Neuronal stem cell (in vitro differentiated cells): ENCODE measurements around the gene PIGK.

Experiments used
- DNase-seq: peaks from one replicate; pipeline ENCODE4 v3.0.0-alpha.2; 2013; ENCODE audit warnings: low spot score
- H2AFZ ChIP-seq: one replicate; pipeline ENCODE4 v1.6.1; 2013; ENCODE audit warnings: mild to moderate bottlenecking, low read length, inconsistent platforms
- H2AK5ac ChIP-seq: 2 replicates; pipeline ENCODE4 v1.6.1; 2013; ENCODE audit warnings: low read depth, mild to moderate bottlenecking, inconsistent platforms, low read length, moderate library complexity, mixed read lengths
- H2BK120ac ChIP-seq: 2 replicates; pipeline ENCODE4 v1.6.1; 2013; ENCODE audit warnings: low read depth, mild to moderate bottlenecking, inconsistent platforms, low read length, moderate library complexity, mixed read lengths
- H2BK12ac ChIP-seq: one replicate; pipeline ENCODE4 v1.6.1; 2013; ENCODE audit warnings: low read length, inconsistent platforms
- H2BK15ac ChIP-seq: 2 replicates; pipeline ENCODE4 v1.6.1; 2013; ENCODE audit warnings: mild to moderate bottlenecking, low read length, inconsistent platforms, mixed read lengths
- H2BK5ac ChIP-seq: one replicate; pipeline ENCODE4 v1.6.1; 2013; ENCODE audit warnings: inconsistent platforms, mild to moderate bottlenecking, low read length, moderate library complexity
- H3K14ac ChIP-seq: one replicate; pipeline ENCODE4 v1.6.1; 2013; ENCODE audit warnings: low read length, inconsistent platforms
- H3K18ac ChIP-seq: 2 replicates; pipeline ENCODE4 v1.6.1; 2013; ENCODE audit warnings: low read length, inconsistent platforms
- H3K23ac ChIP-seq: 2 replicates; pipeline ENCODE4 v1.6.1; 2013; ENCODE audit warnings: low read depth, mild to moderate bottlenecking, mixed read lengths, low read length, inconsistent platforms; ENCODE audit not compliant: poor library complexity
- H3K27ac ChIP-seq: replicated peaks from 3 replicates; pipeline ENCODE4 v1.5.1; 2013; ENCODE audit warnings: low read length, inconsistent platforms
- H3K27me3 ChIP-seq, 3 experiments: 2 replicates each; pipeline ENCODE4 v1.6.1; 2013; ENCODE audit warnings: low read length in 3 of 3, mild to moderate bottlenecking in 2 of 3, inconsistent platforms in 1 of 3, low read depth in 1 of 3, mixed read lengths in 1 of 3, moderate library complexity in 1 of 3; ENCODE audit not compliant: control insufficient read depth in 3 of 3, insufficient read depth in 3 of 3
- H3K36me3 ChIP-seq, 2 donors: replicated peaks in 1 of 2; 2 replicates each; pipeline ENCODE4 v1.6.1; 2013; ENCODE audit warnings: low read length in 2 of 2; ENCODE audit not compliant: control insufficient read depth in 2 of 2, insufficient read depth in 2 of 2
- H3K4ac ChIP-seq: 2 replicates; pipeline ENCODE4 v1.6.1; 2013; ENCODE audit warnings: inconsistent platforms, mild to moderate bottlenecking, low read length, moderate library complexity
- H3K4me1 ChIP-seq, 2 donors: 1 replicate in 1 of 2; 2 replicates in 1 of 2; pipeline ENCODE4 v1.6.1; 2013; ENCODE audit warnings: low read length in 2 of 2, low read depth in 1 of 2; ENCODE audit not compliant: control insufficient read depth in 2 of 2, insufficient read depth in 1 of 2
- H3K4me2 ChIP-seq: one replicate; pipeline ENCODE4 v1.6.1; 2013; ENCODE audit warnings: mild to moderate bottlenecking, low read length, inconsistent platforms; ENCODE audit not compliant: insufficient read depth, poor library complexity, severe bottlenecking
- H3K4me3 ChIP-seq, 2 donors: 2 replicates each; pipeline ENCODE4 v1.5.1; 2013; ENCODE audit warnings: low read length in 2 of 2, mild to moderate bottlenecking in 2 of 2, inconsistent platforms in 1 of 2, moderate library complexity in 1 of 2
- H3K79me1 ChIP-seq: one replicate; pipeline ENCODE4 v1.6.1; 2013; ENCODE audit warnings: low read depth, mild to moderate bottlenecking, inconsistent platforms, low read length, moderate library complexity
- H3K9ac ChIP-seq: one replicate; pipeline ENCODE4 v1.6.1; 2013; ENCODE audit warnings: mild to moderate bottlenecking, low read depth, low read length, inconsistent platforms; ENCODE audit not compliant: poor library complexity
- H3K9me3 ChIP-seq, 2 donors: replicated peaks in 1 of 2; 2 replicates each; pipeline versions ENCODE3 to v1.6.1; 2013; ENCODE audit warnings: low read length in 2 of 2, mild to moderate bottlenecking in 2 of 2, inconsistent platforms in 1 of 2, low read depth in 1 of 2, mixed read lengths in 1 of 2, moderate library complexity in 1 of 2; ENCODE audit not compliant: control insufficient read depth in 2 of 2, insufficient read depth in 1 of 2
- H4K8ac ChIP-seq: one replicate; pipeline ENCODE4 v1.6.1; 2013; ENCODE audit warnings: low read depth, mild to moderate bottlenecking, inconsistent platforms, low read length, moderate library complexity
- H4K91ac ChIP-seq: one replicate; pipeline ENCODE4 v1.6.1; 2013; ENCODE audit warnings: low read length, low read depth, mild to moderate bottlenecking, inconsistent platforms; ENCODE audit not compliant: poor library complexity
- WGBS, 2 donors: extraction: QIAGEN DNeasy Blood & Tissue Kit; methylation state at CpG; one replicate each; pipeline ENCODE4 v1.1.7; 2013; ENCODE audit warnings: missing lambda C conversion rate in 2 of 2, mixed read lengths in 1 of 2; ENCODE audit not compliant: insufficient read length in 2 of 2, insufficient replicate concordance in 1 of 2; ENCODE audit errors: extremely low coverage in 2 of 2; 5-methylcytosine and 5-hydroxymethylcytosine counted together

The PIGK gene

GRCh38 chr1:77076759-77077158, 142.5 kb downstream of the PIGK start:
- Histone ChIP-seq H3K27me3 (no peaks in the 10 kb centered on the region), H3K9me3 (peaks cover 0 to 7% of the 10 kb centered on the region in 2 donors), H2BK120ac (no peak overlapping the region), H4K91ac (no peak overlapping the region), H3K18ac (no peak overlapping the region), H2BK5ac (no peak overlapping the region), H2AFZ (no peak overlapping the region), H3K4ac (no peak overlapping the region), H3K23ac (no peak overlapping the region), H3K4me1 (peaks cover 0 to 2% of the 10 kb centered on the region in 2 donors), H3K14ac (no peak overlapping the region), H2BK15ac (no peak overlapping the region), H4K8ac (no peak overlapping the region), H3K27ac (no peak overlapping the region), H3K79me1 (no peaks in the 10 kb centered on the region), H3K4me3 (no peak overlapping the region), H3K9ac (no peak overlapping the region), H3K4me2 (no peak overlapping the region), H3K36me3 (peaks cover 0 to 2% of the 10 kb centered on the region in 2 donors), H2BK12ac (no peak overlapping the region), H2AK5ac (no peak overlapping the region)
- DNase-seq: no peak
- WGBS, 2 donors: no CpG with 5 or more reads among the region's 2 CpGs

GRCh38 chr1:77068013-77068412, 151.2 kb downstream of the PIGK start:
- no peak for DNase-seq
- Histone ChIP-seq H3K4me3 (no peak overlapping the region), H3K23ac (no peak overlapping the region), H4K91ac (no peak overlapping the region), H3K79me1 (no peaks in the 10 kb centered on the region), H3K9me3 (no peaks in the 10 kb centered on the region), H2AFZ (no peak overlapping the region), H4K8ac (no peak overlapping the region), H3K9ac (no peak overlapping the region), H3K18ac (no peak overlapping the region), H3K36me3 (peaks cover 1 to 2% of the 10 kb centered on the region in 2 donors), H2BK15ac (no peak overlapping the region), H3K14ac (no peak overlapping the region), H2BK120ac (no peak overlapping the region), H2BK5ac (no peak overlapping the region), H3K4me2 (no peak overlapping the region), H2BK12ac (no peak overlapping the region), H3K4ac (no peak overlapping the region), H3K4me1 (peaks cover 2 to 20% of the 10 kb centered on the region in 2 donors), H3K27me3 (no peaks in the 10 kb centered on the region), H3K27ac (no peak overlapping the region), H2AK5ac (no peak overlapping the region)
- WGBS, 2 donors: no CpG with 5 or more reads among the region's 2 CpGs

GRCh38 chr1:77065693-77066342, 153.4 kb downstream of the PIGK start:
- H3K27me3 ChIP-seq: no peaks in the 10 kb centered on the region
- H3K14ac ChIP-seq: no peak overlapping the region
- H2BK5ac ChIP-seq: no peak overlapping the region
- H2BK12ac ChIP-seq: no peak overlapping the region
- peaks cover 0 to 2% of the 10 kb centered on the region in 2 donors for H3K36me3 ChIP-seq
- H4K91ac ChIP-seq: no peak overlapping the region
- no peak overlapping the region for H2AK5ac ChIP-seq
- no peak overlapping the region for H3K4ac ChIP-seq
- WGBS, 2 donors: no CpG with 5 or more reads among the region's 7 CpGs
- no peaks in the 10 kb centered on the region for H3K9me3 ChIP-seq
- H2BK15ac ChIP-seq: no peak overlapping the region
- no peak overlapping the region for H3K27ac ChIP-seq
- H3K79me1 ChIP-seq: no peaks in the 10 kb centered on the region
- no peak overlapping the region for H3K4me2 ChIP-seq
- H4K8ac ChIP-seq: no peak overlapping the region
- H3K4me1 ChIP-seq: peaks cover 2 to 22% of the 10 kb centered on the region in 2 donors
- no peak for DNase-seq
- no peak overlapping the region for H3K9ac ChIP-seq
- H2AFZ ChIP-seq: no peak overlapping the region
- no peak overlapping the region for H3K4me3 ChIP-seq
- no peak overlapping the region for H3K23ac ChIP-seq
- no peak overlapping the region for H2BK120ac ChIP-seq
- no peak overlapping the region for H3K18ac ChIP-seq

DNA sequence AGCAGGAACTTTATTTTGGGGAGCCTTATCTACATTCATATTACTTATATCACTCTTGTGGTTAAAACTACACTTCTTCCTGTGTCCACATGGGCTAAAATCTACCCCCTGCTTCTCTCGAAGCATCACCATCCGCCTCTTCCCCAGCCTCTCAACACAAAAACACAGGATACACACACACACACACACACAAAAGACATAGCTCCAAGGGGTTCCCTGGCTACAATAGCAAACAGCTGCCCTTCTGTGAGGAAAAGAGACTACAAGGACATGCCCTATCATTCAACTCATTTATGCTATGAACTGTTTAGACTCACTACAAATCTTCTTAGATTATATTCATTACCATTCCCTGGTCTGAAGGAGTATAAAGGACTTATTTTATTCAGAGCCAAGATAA, 155.0 kb downstream of the PIGK start:
- no peak overlapping the region for H4K91ac ChIP-seq
- H2BK5ac ChIP-seq: no peak overlapping the region
- no peak for DNase-seq
- peaks cover 8 to 29% of the 10 kb centered on the region in 2 donors for H3K4me1 ChIP-seq
- H3K36me3 ChIP-seq: peaks cover 0 to 2% of the 10 kb centered on the region in 2 donors
- no peak overlapping the region for H3K9ac ChIP-seq
- no peak overlapping the region for H3K4ac ChIP-seq
- no peak overlapping the region for H3K14ac ChIP-seq
- H2BK15ac ChIP-seq: no peak overlapping the region
- H2AK5ac ChIP-seq: no peak overlapping the region
- H3K18ac ChIP-seq: no peak overlapping the region
- no peak overlapping the region for H3K23ac ChIP-seq
- no peaks in the 10 kb centered on the region for H3K9me3 ChIP-seq
- H2BK120ac ChIP-seq: no peak overlapping the region
- H4K8ac ChIP-seq: no peak overlapping the region
- WGBS, 2 donors: no CpG with 5 or more reads among the region's 2 CpGs
- no peak overlapping the region for H3K4me3 ChIP-seq
- no peaks in the 10 kb centered on the region for H3K27me3 ChIP-seq
- H3K4me2 ChIP-seq: no peak overlapping the region
- H2AFZ ChIP-seq: no peak overlapping the region
- no peaks in the 10 kb centered on the region for H3K79me1 ChIP-seq
- H2BK12ac ChIP-seq: no peak overlapping the region
- H3K27ac ChIP-seq: no peak overlapping the region
